AML-193 (cell line): ENCODE data around the gene ADH1C.

Experiments
- DNase-seq, 2 experiments: peaks; one replicate each; lab custom pipeline; 2025; lab: John Stamatoyannopoulos, UW

ADH1C gene

GRCh38 chr4:99301376-99302164, 51.0 kb downstream of the ADH1C start:
- DNase-seq, result no peak

- no peak for DNase-seq
These were observed 51.6 kb downstream of the ADH1C start for GRCh38 chr4:99300934-99301333.

- no peak for DNase-seq
These were observed 59.2 kb downstream of the ADH1C start for GRCh38 chr4:99293357-99293756.

- no peak for DNase-seq
These were observed 61.4 kb downstream of the ADH1C start, which contains the start of gene ADH1A for GRCh38 chr4:99290848-99291786. TSS of gene ADH1A (minus strand) at chr4:99290985. CDS start at chr4:99290914, 71 bp downstream.
